Esophagus squamous epithelium (tissue), 5 donors: Measurements from ENCODE around the gene ZNF582. TPM values are rescaled to one million over a fixed set of nuclear protein-coding genes. Genes with fewer than 3 reads are reported as not detected.
"Not testable (repeated sequence)": the region's sequence is repeated elsewhere in the genome, so short reads cannot be mapped to it uniquely, and the experiment has no call there.

Experiments used
- DNase-seq: peaks from one replicate; lab custom pipeline; 2025; lab: John Stamatoyannopoulos, UW
- H3K27ac ChIP-seq, 4 donors: fragments of 200-600 bp; sonication (generic); one replicate each; pipeline ENCODE4 v1.5.1; 2016 to 2019; ENCODE audit warnings: mild to moderate bottlenecking in 1 of 4
- H3K27me3 ChIP-seq, 4 donors: fragments of 200-600 bp; sonication (generic); 1 replicate in 3 of 4; 2 replicates in 1 of 4; pipeline versions ENCODE4 v1.5.1 to v1.6.0; 2017 to 2021; ENCODE audit warnings: antibody characterized with exemption in 1 of 4
- H3K36me3 ChIP-seq, 3 donors: fragments of 200-600 bp; sonication (generic); one replicate each; pipeline ENCODE4 v1.5.1; 2016 to 2019
- H3K4me1 ChIP-seq, 3 donors: fragments of 200-600 bp; sonication (generic); one replicate each; pipeline ENCODE4 v1.5.1; 2017 to 2019
- H3K4me3 ChIP-seq, 4 donors: fragments of 200-600 bp; sonication (generic); 1 replicate in 3 of 4; 2 replicates in 1 of 4; pipeline ENCODE4 v1.5.1; 2016 to 2019; ENCODE audit warnings: mild to moderate bottlenecking in 2 of 4, moderate library complexity in 1 of 4
- H3K9me3 ChIP-seq, 3 donors: fragments of 200-600 bp; sonication (generic); one replicate each; pipeline ENCODE4 v1.5.1; 2016 to 2019
- POLR2A ChIP-seq, 4 donors: fragments of 450-650 bp; IDR thresholded peaks; one replicate each; pipeline ENCODE4 v1.6.1; 2017; ENCODE audit warnings: antibody characterized with exemption in 4 of 4, mild to moderate bottlenecking in 4 of 4, moderate library complexity in 3 of 4
- WGBS, 2 donors: methylation state at CpG; one replicate each; pipeline ENCODE4 v1.1.5; 2018; 5-methylcytosine and 5-hydroxymethylcytosine counted together
- intact Hi-C: fragments of 100-400 bp; cut with DNase I; formaldehyde crosslinking; loops from one replicate; pipeline ENCODE4 v1.15.0; 2022
- total RNA-seq, 4 donors: library from RNA; depleted of rRNA; stranded (reverse); fragments of >200 nt; gene quantifications; one replicate each; pipeline ENCODE4 v1.1.0, GENCODE V29; 2016
- TF ChIP-seq, protein P1 (sequence below), 6 experiments: fragments of 450-650 bp in 4 of 6; fragments of 200-600 bp in 2 of 6; sonication (generic) in 2 of 6; IDR thresholded peaks; one replicate each; pipeline ENCODE4 v1.5.1; 2016 to 2019; ENCODE audit warnings: antibody characterized with exemption in 6 of 6, mild to moderate bottlenecking in 4 of 6, moderate library complexity in 4 of 6
- donor health status: DM: yes; HTN: yes; CAD: no.

The ZNF582 gene
- total RNA-seq, 4 donors from 2014 or later, result 0.44 to 2.3 (median 0.86) TPM

DNA sequence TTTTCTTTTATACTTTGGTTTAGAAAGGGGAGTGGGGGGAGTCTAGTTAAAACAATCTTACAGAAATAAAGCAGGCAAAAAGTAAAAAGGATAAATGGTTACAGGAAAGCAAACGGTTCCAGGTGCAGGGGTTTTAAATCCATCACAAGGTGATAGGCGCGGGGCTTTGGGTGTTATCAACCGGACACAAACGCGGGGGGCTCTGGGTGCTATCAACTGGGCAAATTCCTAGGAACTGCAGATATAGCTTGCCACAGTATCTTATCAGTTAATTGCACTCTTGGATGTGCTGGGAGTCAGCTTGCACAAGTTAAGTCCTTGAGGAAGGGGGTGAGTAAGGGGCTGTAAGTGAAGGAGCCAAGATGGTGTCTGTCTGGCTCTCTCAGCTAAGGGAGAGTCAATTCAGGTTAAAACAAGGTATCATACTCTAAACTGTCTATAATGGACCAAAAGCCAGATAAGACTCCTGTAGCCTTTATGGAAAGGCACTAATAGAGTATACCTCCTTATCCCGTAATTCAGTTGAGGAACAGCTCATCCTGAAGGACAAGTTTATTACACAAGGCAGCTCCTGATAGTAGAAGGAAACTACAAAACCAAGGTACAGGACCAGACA lies 46.1 kb downstream of the ZNF582 start:
- Histone ChIP-seq H3K27ac (no peak overlapping the region), H3K9me3 (no peaks in the 10 kb centered on the region), H3K4me1 (no peaks in the 10 kb centered on the region), H3K4me3 (no peak overlapping the region), H3K36me3 (no peaks in the 10 kb centered on the region), H3K27me3 (no peaks in the 10 kb centered on the region)
- no peak for TF ChIP-seq POLR2A (IDR thresholded peaks at IDR 0.05)
- TF ChIP-seq, protein P1, sequence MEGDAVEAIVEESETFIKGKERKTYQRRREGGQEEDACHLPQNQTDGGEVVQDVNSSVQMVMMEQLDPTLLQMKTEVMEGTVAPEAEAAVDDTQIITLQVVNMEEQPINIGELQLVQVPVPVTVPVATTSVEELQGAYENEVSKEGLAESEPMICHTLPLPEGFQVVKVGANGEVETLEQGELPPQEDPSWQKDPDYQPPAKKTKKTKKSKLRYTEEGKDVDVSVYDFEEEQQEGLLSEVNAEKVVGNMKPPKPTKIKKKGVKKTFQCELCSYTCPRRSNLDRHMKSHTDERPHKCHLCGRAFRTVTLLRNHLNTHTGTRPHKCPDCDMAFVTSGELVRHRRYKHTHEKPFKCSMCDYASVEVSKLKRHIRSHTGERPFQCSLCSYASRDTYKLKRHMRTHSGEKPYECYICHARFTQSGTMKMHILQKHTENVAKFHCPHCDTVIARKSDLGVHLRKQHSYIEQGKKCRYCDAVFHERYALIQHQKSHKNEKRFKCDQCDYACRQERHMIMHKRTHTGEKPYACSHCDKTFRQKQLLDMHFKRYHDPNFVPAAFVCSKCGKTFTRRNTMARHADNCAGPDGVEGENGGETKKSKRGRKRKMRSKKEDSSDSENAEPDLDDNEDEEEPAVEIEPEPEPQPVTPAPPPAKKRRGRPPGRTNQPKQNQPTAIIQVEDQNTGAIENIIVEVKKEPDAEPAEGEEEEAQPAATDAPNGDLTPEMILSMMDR (IDR thresholded peaks at IDR 0.05), result no peak
- DNase-seq, result no peak
- intact Hi-C loops, result no loop called here
- WGBS, 2 donors, result 73 to 80% methylated on average over 7 of the region's 7 CpGs

DNA sequence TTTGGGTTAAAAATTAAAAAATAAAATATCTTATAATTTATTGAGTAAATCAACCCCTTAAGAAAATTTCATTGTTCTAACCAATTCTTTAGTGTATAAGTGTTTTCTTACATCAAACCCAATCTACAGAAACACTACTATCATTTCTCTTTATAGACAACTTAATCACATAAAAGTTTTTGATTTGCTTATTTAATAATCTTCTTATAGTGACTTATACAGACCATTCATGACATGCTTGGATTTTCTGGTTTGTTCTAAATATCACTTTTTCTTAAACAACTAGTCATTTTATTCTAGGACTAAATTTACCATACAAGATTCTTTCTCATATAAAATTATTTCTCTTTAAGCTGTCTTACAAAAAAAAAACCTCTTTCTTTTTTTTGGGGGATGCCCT lies 51.4 kb downstream of the ZNF582 start:
- H3K36me3 ChIP-seq, result no peaks in the 10 kb centered on the region
- H3K9me3 ChIP-seq, result peaks cover 0 to 6% (median 0%) of the 10 kb centered on the region in 3 donors
- no peak overlapping the region for H3K4me3 ChIP-seq
- H3K27ac ChIP-seq, result no peak overlapping the region
- H3K27me3 ChIP-seq, result no peaks in the 10 kb centered on the region
- DNase-seq, result no peak
- H3K4me1 ChIP-seq, result no peaks in the 10 kb centered on the region
- intact Hi-C loops, result no loop called here
- no peak for TF ChIP-seq POLR2A (IDR thresholded peaks at IDR 0.05)
- TF ChIP-seq, protein P1 (IDR thresholded peaks at IDR 0.05), result no peak

DNA sequence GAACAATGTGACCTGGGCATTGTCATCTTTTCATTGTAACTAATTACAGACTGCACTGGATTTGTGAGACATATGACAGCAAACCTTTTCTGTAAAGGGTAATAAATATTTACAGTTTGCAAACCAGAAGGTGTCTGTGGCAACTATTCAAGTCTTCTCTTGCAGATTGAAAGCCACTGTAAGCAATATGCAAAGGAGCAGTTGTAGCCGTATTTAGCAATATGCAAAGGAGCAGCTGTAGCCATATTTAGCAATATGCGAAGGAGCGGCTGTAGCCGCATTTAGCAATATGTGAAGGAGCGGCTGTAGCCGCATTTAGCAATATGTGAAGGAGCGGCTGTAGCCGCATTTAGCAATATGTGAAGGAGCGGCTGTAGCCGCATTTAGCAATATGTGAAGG lies 54.3 kb downstream of the ZNF582 start:
- 83 to 91% methylated on average over 4 to 7 of the region's 10 CpGs for WGBS, 2 donors
- H3K4me3 ChIP-seq, H3K27me3 ChIP-seq, H3K4me1 ChIP-seq, DNase-seq, H3K9me3 ChIP-seq, H3K36me3 ChIP-seq, H3K27ac ChIP-seq: not testable (repeated sequence)
- intact Hi-C loops, result loop anchor here (10.0 kb wide), 1 partner anchor 264 kb away; no protein-coding TSS in a partner anchor

DNA sequence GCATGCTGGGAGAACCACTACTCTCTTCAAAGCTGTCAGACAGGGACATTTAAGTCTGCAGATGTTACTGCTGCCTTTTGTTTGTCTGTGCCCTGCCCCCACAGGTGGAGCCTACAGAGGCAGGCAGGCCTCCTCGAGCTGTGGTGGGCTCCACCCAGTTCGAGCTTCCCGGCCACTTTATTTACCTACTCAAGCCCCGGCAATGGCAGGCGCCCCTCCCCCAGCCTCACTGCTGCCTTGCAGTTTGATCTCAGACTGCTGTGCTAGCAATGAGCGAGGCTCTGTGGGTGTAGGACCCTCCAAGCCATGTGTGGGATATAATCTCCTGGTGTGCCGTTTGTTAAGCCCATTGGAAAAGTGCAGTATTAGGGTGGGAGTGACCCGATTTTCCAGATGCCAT lies 56.3 kb downstream of the ZNF582 start:
- peaks cover 0 to 11% (median 5%) of the 10 kb centered on the region in 3 donors for H3K9me3 ChIP-seq
- not testable (repeated sequence) for H3K27ac ChIP-seq, H3K4me3 ChIP-seq, H3K36me3 ChIP-seq, H3K27me3 ChIP-seq, DNase-seq, H3K4me1 ChIP-seq
- intact Hi-C loops, result loop anchor here (10.0 kb wide), 1 partner anchor 262 kb away; no protein-coding TSS in a partner anchor
- 70 to 74% methylated on average over 5 of the region's 8 CpGs for WGBS, 2 donors

DNA sequence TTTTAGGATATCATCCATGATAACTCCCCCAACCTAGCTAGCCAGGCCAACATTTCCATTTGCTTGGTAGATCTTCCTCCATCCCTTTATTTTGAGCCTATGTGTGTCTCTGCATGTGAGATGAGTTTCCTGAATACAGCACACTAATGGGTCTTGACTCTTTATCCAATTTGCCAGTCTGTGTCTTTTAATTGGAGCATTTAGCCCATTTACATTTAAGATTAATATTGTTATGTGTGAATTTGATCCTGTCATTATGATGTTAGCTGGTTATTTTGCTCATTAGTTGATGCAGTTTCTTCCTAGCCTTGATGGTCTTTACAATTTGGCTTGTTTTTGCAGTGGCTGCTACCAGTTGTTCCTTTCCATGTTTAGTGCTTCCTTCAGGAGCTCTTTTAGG lies 58.0 kb downstream of the ZNF582 start:
- H3K4me1 ChIP-seq, H3K36me3 ChIP-seq, H3K4me3 ChIP-seq, H3K27me3 ChIP-seq, H3K27ac ChIP-seq, DNase-seq: not testable (repeated sequence)
- intact Hi-C loops, result loop anchor here (10.0 kb wide), 1 partner anchor 261 kb away; no protein-coding TSS in a partner anchor
- peaks cover 0 to 11% (median 5%) of the 10 kb centered on the region in 3 donors for H3K9me3 ChIP-seq

DNA sequence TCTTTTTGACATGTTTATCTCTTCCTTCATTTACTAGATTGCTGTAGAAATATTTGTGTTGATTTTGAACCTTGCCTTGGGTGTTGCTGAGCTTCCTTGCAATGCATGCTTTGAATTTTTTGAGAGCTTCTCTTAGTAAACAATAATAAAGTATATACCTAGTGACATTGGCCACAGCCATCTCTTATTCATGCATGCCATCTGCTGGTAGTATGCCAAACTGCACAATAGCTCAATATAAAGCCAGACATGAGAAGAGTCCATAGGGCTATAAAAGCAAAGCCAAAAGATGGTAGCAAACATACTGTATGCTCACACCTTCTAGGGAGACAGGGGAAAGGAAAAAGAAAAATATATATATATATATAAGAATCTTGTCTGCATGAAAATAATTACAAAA lies 59.8 kb downstream of the ZNF582 start:
- Histone ChIP-seq H3K9me3 (peaks cover 0 to 8% (median 5%) of the 10 kb centered on the region in 3 donors), H3K4me3 (no peak overlapping the region), H3K27ac (no peak overlapping the region), H3K27me3 (no peaks in the 10 kb centered on the region), H3K36me3 (no peaks in the 10 kb centered on the region), H3K4me1 (no peaks in the 10 kb centered on the region)
- TF ChIP-seq POLR2A (IDR thresholded peaks at IDR 0.05), result no peak
- TF ChIP-seq, protein P1 (IDR thresholded peaks at IDR 0.05), result peak in 5 of 6 experiments; percentile 44 to 73 (median 55)
- DNase-seq, result no peak
- intact Hi-C loops, result loop anchor here (10.0 kb wide), 1 partner anchor 259 kb away; no protein-coding TSS in a partner anchor

Other genes starting within 250 kb of the ZNF582 start
- gene GALP, start 217.5 kb downstream of the ZNF582 start, total RNA-seq, result not detected
- gene ZSCAN5B, start 195.8 kb downstream of the ZNF582 start, total RNA-seq, result not detected
- not detected for gene ZSCAN5C, start 191.3 kb downstream of the ZNF582 start, total RNA-seq
- 1 to 10 TPM in 1 of 4 donors, under 1 TPM in 1, not detected in 2; 0.95 to 2.4 TPM for gene EDDM13, start 120.8 kb downstream of the ZNF582 start, total RNA-seq
- gene ZSCAN5A, start 78.7 kb downstream of the ZNF582 start, total RNA-seq, result 10 to 100 TPM in 1 of 4 donors, 1 to 10 TPM in 3; 2.8 to 13.2 (median 6.8) TPM
- gene ZNF583, start 10.8 kb upstream of the ZNF582 start, total RNA-seq, result 1 to 10 TPM in 3 of 4 donors, under 1 TPM in 1; 0.88 to 6.1 (median 2.8) TPM
- gene ZNF667, start 83.8 kb upstream of the ZNF582 start, total RNA-seq, result 1 to 10 TPM in 1 of 4 donors, under 1 TPM in 3; 0.31 to 2.9 (median 0.59) TPM
- 1 to 10 TPM in 2 of 4 donors, under 1 TPM in 2; 0.80 to 5.0 (median 1.5) TPM for gene ZNF471, start 114.3 kb upstream of the ZNF582 start, total RNA-seq
- gene ZFP28, start 145.4 kb upstream of the ZNF582 start, total RNA-seq, result 1 to 10 TPM; 1.3 to 6.9 (median 3.1) TPM
- 1 to 10 TPM; 1.1 to 5.0 (median 1.7) TPM for gene ZNF470, start 173.9 kb upstream of the ZNF582 start, total RNA-seq
- 1 to 10 TPM; 3.0 to 8.4 (median 3.4) TPM for gene ZNF71, start 201.8 kb upstream of the ZNF582 start, total RNA-seq
- under 1 TPM in 1 of 4 donors, not detected in 3; 0.87 TPM for gene SMIM17, start 249.6 kb upstream of the ZNF582 start, total RNA-seq